ENCODE data around the gene GRN. TPM values are rescaled to one million over a fixed set of nuclear protein-coding genes. Genes with fewer than 3 reads are reported as not detected.

The GRN gene
- total RNA-seq, 1 donor: 382 TPM

DNA sequence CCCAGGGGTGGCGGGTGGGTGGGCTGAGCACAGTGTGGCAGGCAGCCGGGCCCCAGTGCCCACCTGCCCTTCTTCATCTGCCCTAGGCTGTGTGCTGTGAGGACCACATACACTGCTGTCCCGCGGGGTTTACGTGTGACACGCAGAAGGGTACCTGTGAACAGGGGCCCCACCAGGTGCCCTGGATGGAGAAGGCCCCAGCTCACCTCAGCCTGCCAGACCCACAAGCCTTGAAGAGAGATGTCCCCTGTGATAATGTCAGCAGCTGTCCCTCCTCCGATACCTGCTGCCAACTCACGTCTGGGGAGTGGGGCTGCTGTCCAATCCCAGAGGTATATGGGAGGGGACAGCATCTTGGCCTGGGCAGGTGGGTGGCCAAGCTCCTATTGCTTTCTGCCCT lies 6.4 kb downstream of the GRN start:
- Histone ChIP-seq H3K9me3 (ENCODE audit: low read depth, low read length) (no peaks in the 10 kb centered on the region), H3K79me2 (ENCODE audit: insufficient read depth, low read length) (peaks cover 14% of the 10 kb centered on the region), H3K4me3 (ENCODE audit: insufficient read depth, low read length) (no peak overlapping the region), H2AFZ (ENCODE audit: low read length) (no peak overlapping the region), H3K27me3 (ENCODE audit: insufficient read depth, low read length) (no peaks in the 10 kb centered on the region), H3K27ac (ENCODE audit: low read depth, low read length) (no peak overlapping the region), H3K4me2 (ENCODE audit: insufficient read depth, low read length) (no peak overlapping the region), H4K20me1 (ENCODE audit: insufficient read depth, low read length) (peaks cover 5% of the 10 kb centered on the region), H3K36me3 (ENCODE audit: insufficient read depth, low read length) (peaks cover 11% of the 10 kb centered on the region), H3K4me1 (ENCODE audit: insufficient read depth, low read length) (peaks cover 5% of the 10 kb centered on the region)
- peak; percentile 79 for DNase-seq (ENCODE audit: insufficient read length, low spot score, missing footprints)
- no peak for TF ChIP-seq CTCF (IDR thresholded peaks at IDR 0.05; ENCODE audit: extremely low read depth, low read depth, low read length)

DNA sequence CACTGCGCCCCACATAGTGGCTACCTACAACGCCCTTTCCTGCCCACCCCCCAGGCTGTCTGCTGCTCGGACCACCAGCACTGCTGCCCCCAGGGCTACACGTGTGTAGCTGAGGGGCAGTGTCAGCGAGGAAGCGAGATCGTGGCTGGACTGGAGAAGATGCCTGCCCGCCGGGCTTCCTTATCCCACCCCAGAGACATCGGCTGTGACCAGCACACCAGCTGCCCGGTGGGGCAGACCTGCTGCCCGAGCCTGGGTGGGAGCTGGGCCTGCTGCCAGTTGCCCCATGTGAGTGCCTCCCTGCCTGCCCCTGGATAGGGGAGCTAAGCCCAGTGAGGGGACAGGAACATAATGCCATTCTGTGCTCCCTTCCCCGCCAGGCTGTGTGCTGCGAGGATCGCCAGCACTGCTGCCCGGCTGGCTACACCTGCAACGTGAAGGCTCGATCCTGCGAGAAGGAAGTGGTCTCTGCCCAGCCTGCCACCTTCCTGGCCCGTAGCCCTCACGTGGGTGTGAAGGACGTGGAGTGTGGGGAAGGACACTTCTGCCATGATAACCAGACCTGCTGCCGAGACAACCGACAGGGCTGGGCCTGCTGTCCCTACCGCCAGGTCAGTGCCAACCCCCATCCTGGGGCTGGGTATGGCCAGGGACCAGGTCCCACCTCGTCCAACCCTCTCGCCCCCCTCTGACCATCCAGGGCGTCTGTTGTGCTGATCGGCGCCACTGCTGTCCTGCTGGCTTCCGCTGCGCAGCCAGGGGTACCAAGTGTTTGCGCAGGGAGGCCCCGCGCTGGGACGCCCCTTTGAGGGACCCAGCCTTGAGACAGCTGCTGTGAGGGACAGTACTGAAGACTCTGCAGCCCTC lies 7.1 kb downstream of the GRN start:
- Histone ChIP-seq H3K4me3 (ENCODE audit: insufficient read depth, low read length) (no peak overlapping the region), H3K4me2 (ENCODE audit: insufficient read depth, low read length) (no peak overlapping the region), H3K27ac (ENCODE audit: low read depth, low read length) (no peak overlapping the region), H3K36me3 (ENCODE audit: insufficient read depth, low read length) (peaks cover 11% of the 10 kb centered on the region), H3K4me1 (ENCODE audit: insufficient read depth, low read length) (peaks cover 5% of the 10 kb centered on the region), H4K20me1 (ENCODE audit: insufficient read depth, low read length) (peaks cover 4% of the 10 kb centered on the region), H3K9me3 (ENCODE audit: low read depth, low read length) (no peaks in the 10 kb centered on the region), H3K79me2 (ENCODE audit: insufficient read depth, low read length) (peaks cover 11% of the 10 kb centered on the region), H3K27me3 (ENCODE audit: insufficient read depth, low read length) (no peaks in the 10 kb centered on the region), H2AFZ (ENCODE audit: low read length) (no peak overlapping the region)
- no peak for TF ChIP-seq CTCF (IDR thresholded peaks at IDR 0.05; ENCODE audit: extremely low read depth, low read depth, low read length)
- peak; percentile 83 for DNase-seq (ENCODE audit: insufficient read length, low spot score, missing footprints)

GRCh38 chr17:44352828-44353671 lies 7.9 kb downstream of the GRN start:
- Histone ChIP-seq H3K79me2 (ENCODE audit: insufficient read depth, low read length) (peaks cover 11% of the 10 kb centered on the region), H3K27ac (ENCODE audit: low read depth, low read length) (no peak overlapping the region), H3K4me3 (ENCODE audit: insufficient read depth, low read length) (peak overlapping the region; percentile 59), H3K36me3 (ENCODE audit: insufficient read depth, low read length) (peaks cover 11% of the 10 kb centered on the region), H4K20me1 (ENCODE audit: insufficient read depth, low read length) (peaks cover 4% of the 10 kb centered on the region), H3K27me3 (ENCODE audit: insufficient read depth, low read length) (no peaks in the 10 kb centered on the region), H3K4me1 (ENCODE audit: insufficient read depth, low read length) (peaks cover 3% of the 10 kb centered on the region), H3K9me3 (ENCODE audit: low read depth, low read length) (no peaks in the 10 kb centered on the region), H3K4me2 (ENCODE audit: insufficient read depth, low read length) (peak overlapping the region; percentile 61), H2AFZ (ENCODE audit: low read length) (no peak overlapping the region)
- DNase-seq (ENCODE audit: insufficient read length, low spot score, missing footprints): peak; percentile 90
- no peak for TF ChIP-seq CTCF (IDR thresholded peaks at IDR 0.05; ENCODE audit: extremely low read depth, low read depth, low read length)
